Measurements from ENCODE around the gene ETV6.

DNA sequence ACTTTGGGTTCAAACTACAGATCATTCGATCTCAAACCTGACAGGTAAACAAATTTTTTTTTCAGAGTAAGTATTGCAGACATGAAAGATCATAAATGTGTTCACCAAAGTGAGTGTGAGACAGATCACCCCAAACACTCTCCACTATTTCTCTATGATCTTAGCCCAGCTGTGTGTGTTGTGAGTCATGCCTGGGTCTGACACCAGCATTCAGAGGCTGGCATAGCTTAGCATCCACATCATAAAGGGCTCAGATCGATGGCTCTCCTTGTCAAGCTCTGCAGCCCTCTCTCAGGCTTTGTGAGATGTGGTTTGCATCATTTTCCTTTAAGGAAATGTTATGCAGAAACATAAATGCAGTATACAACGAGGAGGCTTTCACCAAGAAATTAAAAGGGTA is 164.9 kb downstream of the ETV6 start:
- TF ChIP-seq, protein P1, sequence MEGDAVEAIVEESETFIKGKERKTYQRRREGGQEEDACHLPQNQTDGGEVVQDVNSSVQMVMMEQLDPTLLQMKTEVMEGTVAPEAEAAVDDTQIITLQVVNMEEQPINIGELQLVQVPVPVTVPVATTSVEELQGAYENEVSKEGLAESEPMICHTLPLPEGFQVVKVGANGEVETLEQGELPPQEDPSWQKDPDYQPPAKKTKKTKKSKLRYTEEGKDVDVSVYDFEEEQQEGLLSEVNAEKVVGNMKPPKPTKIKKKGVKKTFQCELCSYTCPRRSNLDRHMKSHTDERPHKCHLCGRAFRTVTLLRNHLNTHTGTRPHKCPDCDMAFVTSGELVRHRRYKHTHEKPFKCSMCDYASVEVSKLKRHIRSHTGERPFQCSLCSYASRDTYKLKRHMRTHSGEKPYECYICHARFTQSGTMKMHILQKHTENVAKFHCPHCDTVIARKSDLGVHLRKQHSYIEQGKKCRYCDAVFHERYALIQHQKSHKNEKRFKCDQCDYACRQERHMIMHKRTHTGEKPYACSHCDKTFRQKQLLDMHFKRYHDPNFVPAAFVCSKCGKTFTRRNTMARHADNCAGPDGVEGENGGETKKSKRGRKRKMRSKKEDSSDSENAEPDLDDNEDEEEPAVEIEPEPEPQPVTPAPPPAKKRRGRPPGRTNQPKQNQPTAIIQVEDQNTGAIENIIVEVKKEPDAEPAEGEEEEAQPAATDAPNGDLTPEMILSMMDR (IDR thresholded peaks at IDR 0.05): no peak
- TF ChIP-seq POLR2A (IDR thresholded peaks at IDR 0.05): no peak

Data from lower leg skin (tissue), 3 donors.